Activated T-cell treated with anti-CD3 and anti-CD28 coated beads for 48 hours (primary cell): Measurements from ENCODE around the gene NUP160.
"Not testable (repeated sequence)": the region's sequence is repeated elsewhere in the genome, so short reads cannot be mapped to it uniquely, and the experiment has no call there.

Experiments used
- DNase-seq: peaks from one replicate; pipeline ENCODE4 v3.0.0-alpha.2; 2020; ENCODE audit warnings: low read depth

The NUP160 gene

DNA sequence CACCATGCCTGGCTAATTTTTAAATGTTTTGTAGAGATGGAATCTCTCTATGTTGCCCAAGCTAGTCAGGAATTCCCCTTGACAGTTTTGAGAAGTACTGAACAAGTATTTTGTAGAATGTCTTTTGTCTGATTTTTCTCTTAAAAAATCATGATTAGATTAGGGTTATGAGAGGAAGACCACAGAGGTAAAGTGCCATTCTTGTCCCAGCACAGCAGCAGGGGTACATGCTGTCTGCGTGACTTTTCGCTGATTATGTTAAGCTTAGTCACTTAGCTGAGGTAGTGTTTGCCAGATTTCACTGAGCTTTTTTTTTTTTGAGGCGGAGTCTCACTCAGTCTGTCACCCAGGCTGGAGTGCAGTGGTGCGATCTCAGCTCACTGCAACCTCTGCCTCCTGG, 13.6 kb upstream of the NUP160 start:
- no peak for DNase-seq

GRCh38 chr11:47860536-47860935, 12.4 kb upstream of the NUP160 start:
- DNase-seq, result no peak

DNA sequence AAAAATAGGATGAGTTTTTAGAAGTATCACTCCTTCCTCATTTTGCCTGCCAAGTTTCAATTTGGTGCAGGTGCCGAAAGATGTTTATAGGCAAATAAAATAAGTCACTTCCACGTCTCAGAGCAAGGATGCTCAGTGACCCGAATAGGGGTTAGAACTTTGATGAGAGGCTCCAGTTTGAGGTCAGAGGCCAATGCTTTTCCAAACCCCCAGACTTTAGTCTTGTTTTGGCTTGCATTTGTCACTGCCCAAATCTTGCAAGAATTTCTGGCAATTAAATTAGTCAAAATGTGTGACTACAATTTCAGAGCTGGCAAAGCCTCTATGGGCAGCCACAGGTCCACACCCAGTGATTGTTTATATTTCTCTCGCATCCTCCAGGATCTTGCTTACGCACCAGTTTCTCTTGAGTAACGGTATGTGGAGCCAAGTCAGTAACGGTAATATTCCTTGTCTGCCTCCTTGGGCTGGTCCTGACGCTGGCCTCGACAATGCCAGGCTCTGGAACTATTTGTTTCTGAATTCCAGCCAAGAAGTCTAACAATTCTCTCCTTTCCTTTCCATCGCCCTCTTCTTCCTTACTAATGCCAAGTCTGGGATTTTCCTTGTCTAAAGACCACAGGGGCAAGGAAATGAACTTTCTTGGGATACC, 9.9 kb upstream of the NUP160 start:
- DNase-seq, result no peak

- DNase-seq, result no peak
Measured at GRCh38 chr11:47857485-47857884, 9.3 kb upstream of the NUP160 start.

- DNase-seq, result no peak
Measured at GRCh38 chr11:47856186-47856585, 8.0 kb upstream of the NUP160 start.

DNA sequence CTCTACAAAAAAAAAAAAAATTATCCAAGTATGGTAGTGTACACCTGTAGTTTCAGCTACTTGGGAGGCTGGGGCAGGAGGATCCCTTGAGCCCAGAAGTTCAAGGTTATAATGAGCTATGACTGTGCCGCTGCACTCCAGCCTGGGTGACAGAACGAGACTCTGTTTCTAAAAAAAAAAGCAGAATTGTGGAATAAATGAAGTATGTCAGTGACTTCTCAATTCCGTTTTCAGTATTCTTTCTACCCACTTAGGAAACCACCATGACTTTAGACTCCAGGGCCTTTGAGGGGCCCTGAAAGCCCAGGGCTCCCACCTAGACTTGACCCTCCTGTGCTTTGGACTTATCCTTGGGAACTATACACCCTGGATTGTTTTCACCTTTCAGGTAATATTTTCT, 6.5 kb upstream of the NUP160 start:
- no peak for DNase-seq

GRCh38 chr11:47852053-47852452, 3.9 kb upstream of the NUP160 start:
- DNase-seq, result no peak

GRCh38 chr11:47850337-47850736, 2.2 kb upstream of the NUP160 start:
- DNase-seq, result no peak

DNA sequence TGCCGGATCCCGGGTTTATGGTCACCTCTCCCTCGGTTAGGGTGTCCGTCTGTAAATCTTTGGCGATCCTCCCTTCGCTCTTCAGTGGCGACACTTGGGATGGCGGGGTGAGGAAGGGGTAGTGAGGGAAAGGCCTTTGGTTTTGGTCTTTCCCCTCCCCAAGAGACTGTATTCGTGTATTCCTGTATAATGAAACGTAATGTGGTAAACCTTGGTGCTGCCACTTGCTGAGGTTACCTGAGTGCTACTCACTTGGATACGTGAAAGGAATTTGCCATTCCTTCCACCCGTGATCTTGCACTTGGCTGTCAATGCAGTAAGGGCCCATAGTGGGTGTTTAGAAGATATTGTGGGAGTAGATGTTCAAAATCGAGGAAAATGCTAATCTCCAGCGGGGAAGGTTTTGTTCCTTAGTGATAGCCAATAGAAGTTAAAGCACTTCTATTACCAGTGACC, 578 bp upstream of the NUP160 start:
- no peak for DNase-seq

- no peak for DNase-seq
Measured at GRCh38 chr11:47847537-47847891, 636 bp downstream of the NUP160 start.

GRCh38 chr11:47846998-47847397, 1.2 kb downstream of the NUP160 start:
- DNase-seq, result no peak

DNA sequence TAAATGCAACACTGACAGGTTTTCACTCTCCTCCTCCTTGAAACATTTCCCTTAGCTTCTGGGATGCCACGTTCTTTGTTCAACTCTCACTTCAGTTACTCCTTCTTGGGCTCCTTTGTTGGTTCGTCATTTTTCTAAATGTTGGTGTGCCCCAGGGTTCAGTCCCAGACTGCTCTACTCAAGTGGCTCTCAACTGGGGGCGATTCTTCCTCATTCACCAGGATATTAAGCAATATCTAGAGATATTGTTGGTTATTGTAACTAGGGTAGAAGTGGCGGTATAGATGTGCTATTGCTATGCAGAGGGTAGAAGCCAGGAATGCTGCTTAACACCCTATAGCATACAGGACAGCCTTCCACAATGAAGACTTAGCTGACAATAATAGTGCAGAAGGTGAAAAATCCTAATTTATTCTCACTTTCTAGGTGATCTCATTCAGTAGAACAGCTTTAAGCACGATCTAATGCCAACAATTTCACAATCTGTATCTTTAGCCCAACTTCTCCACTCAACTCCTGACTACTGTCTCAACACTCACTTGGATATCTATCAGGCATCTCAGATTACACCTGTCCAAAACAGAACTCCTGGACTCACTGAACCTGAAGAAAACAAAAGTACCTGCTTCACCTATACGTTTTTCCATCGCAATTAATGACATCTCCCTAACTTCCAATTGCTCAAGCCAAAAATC, 4.6 kb downstream of the NUP160 start:
- DNase-seq, result no peak

- no peak for DNase-seq
Measured at GRCh38 chr11:47842749-47843148, 5.4 kb downstream of the NUP160 start.

DNA sequence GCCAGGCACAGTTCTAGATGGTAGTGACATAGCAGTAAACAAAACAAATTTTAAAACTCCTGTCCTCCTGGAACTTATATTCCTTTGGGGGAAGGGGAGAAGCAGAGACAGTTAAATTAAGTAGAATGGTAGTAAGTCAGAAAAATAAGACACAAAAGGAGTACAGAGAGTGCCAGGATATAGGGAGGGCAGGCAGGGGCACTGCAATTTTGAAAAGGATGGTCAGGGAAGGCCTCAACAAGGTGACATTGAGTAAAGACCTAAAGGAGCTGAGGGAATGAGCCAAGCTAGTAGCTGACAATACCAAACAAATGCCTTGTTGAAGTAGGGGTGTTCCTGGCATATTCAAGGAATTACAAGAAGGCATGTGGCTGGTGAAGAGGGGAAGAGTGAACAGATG, 10.2 kb downstream of the NUP160 start:
- DNase-seq, result no peak

- no peak for DNase-seq
Measured at GRCh38 chr11:47837292-47837691, 10.9 kb downstream of the NUP160 start.

DNA sequence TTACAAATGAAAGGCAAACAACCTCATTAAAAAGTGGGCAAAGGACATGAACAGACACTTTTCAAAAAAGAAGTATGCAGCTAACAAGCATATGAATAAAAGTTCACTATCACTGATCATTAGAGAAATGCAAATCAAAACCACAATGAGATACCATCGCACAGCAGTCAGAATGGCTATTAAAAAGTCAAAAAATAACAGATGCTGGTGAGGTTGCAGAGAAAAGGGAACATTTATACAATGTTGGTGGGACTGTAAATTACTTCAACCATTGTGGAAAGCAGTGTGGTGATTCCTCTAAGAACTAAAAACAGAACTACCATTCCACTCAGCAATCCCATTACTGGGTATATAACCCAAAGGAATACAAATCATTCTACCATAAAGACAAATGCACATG, 18.1 kb downstream of the NUP160 start:
- not testable (repeated sequence) for DNase-seq

DNA sequence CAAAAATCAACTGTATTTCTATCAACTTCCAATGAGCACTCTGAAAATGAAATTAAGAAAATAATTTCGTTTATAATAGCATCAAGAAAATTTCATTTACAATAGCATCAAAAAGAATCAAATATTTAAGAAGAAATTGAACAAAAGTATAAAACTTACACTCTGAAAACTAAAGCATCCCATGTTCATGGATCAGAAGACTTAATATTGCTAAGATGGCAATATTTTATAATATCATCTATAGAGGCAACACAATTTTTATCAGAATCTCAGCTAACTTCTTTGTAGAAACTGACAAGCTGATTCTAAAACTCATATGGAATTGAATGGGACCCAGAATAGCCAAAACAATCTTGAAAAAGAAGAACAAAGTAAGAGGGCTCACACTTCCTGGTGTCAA, 19.9 kb downstream of the NUP160 start:
- no peak for DNase-seq

DNA sequence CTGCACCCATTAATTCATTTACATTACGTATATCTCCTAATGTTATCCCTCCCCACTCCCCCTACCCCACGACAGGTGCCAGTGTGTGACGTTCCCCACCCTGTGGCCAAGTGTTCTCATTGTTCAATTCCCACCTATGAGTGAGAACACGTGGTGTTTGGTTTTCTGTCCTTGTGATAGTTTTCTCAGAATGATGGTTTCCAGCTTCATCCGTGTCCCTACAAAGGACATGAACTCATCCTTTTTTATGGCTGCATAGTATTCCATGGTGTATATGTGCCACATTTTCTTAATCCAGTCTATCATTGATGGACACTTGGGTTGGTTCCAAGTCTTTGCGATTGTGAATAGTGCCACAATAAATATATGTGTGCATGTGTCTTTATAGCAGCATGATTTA, 25.5 kb downstream of the NUP160 start:
- not testable (repeated sequence) for DNase-seq

DNA sequence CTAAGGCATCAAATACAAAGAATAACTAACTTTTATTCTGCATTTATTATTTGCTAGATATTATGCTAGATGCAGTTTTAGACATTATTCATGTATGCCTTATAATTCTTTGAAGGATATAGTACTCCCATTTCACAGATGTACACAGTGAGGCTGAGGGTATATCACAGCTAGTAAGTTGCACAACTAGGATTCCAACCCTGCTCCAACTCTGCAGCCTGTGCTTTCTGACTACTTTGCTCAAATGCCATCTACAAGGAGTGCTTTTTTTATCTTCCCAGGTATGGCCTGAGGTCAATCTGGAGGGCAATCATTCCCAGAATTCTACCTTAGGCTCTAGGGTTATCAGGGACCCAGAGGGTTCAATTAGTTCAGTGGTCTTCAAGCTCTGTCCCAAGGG, 28.4 kb downstream of the NUP160 start:
- no peak for DNase-seq

DNA sequence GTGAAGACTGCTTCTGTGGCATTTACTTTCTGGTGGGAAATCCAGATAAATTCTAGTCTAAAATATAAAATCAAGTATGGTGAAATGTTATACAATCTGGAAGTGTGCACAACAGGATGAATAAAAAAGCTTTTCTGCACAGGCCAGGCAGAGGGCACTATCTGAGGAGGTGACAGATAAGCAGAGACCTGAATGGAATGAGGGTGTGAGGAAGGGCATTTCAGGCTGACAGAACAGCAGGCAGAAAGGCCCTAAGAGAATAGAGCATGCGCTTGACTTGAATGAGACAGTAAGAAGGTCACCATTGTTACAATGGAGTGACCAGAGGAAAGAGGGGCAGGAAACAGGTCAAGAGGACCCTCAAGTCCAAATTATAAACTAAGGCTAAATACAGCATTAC, 47.4 kb downstream of the NUP160 start:
- no peak for DNase-seq

GRCh38 chr11:47797633-47798032, 50.5 kb downstream of the NUP160 start:
- peak; percentile 30 for DNase-seq

DNA sequence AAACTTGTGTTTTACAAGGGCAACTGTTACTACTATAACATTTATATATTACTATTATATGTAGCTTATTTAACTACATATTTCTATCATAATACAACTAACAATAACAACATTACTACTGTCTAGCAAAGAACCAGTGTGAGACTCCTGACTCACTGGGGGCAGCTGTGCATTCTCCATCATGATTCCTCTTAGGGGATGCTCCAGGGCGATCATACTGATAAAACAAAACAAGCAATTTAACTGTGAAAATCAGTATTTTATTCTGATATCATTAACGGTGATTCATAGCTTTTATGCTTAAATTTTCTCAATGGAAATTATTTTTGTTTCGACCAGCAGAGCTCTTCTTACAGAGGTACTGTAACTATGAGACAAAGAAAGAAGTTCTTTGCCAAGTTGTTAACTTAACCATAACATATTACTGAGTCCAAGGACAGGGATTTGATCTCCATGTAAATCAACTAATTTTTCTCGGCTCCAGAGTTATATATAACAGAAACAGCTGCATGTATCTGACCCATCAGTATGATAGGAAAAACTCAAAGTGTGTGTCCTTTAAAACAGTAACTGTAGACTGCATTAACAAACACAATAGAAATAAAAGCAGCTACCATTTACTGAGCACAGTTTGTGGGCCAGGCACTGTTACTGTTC, 56.2 kb downstream of the NUP160 start:
- no peak for DNase-seq

DNA sequence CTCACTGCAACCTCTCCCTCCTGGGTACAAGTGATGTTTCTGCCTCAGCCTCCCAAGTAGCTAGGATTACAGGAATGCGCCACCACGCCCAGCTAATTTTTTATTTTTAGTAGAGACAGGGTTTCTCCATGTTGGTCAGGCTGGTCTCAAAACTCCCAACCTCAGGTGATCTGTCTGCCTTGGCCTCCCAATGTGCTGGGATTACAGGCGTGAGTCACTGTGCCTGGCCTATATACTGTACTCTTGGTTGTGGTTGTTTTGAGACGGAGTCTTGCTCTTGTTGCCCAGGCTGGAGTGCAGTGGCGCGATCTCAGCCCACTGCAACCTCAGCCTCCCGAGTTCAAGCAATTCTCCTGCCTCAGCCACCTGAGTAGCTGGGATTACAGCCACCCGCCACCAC, 58.1 kb downstream of the NUP160 start:
- not testable (repeated sequence) for DNase-seq

DNA sequence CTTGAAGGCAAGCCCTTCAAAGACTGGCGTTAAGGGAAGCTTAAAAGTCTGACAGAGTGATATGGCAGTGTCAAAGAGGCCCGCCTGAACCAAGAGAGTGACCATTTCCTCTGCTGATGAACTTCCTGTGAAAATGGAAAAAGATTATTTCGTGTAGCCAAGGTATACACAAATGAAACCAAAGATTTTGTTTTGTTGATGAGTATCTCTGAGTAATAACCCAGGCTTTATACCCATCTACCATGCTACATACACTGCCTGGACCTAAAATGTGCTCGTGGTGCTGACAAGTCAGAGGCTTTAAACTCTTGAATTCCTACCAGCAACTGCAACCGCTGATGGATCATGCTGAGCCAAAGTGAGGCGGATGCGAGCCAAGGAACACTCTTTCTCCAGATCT, 60.0 kb downstream of the NUP160 start:
- DNase-seq, result no peak
